Stomach (tissue), 9 donors: ENCODE measurements around the gene WWC1. TPM values are rescaled to one million over a fixed set of nuclear protein-coding genes. Genes with fewer than 3 reads are reported as not detected.

Experiments
- DNase-seq, 2 donors: peaks; one replicate each; pipeline versions ENCODE4 v3.0.0 to v3.0.0-alpha.2; 2013 to 2019
- H3K27ac ChIP-seq, 5 donors: fragments of 200-600 bp in 4 of 5; sonication (generic) in 4 of 5; one replicate each; pipeline ENCODE4 v1.5.1; 2013 to 2019; ENCODE audit warnings: mild to moderate bottlenecking in 1 of 5, moderate library complexity in 1 of 5
- H3K27me3 ChIP-seq, 3 donors: fragments of 200-600 bp; sonication (generic); one replicate each; pipeline ENCODE4 v1.5.1; 2017 to 2019; ENCODE audit warnings: mixed run types in 1 of 3
- H3K36me3 ChIP-seq, 4 donors: fragments of 200-600 bp; sonication (generic); 1 replicate in 3 of 4; 2 replicates in 1 of 4; pipeline ENCODE4 v1.5.1; 2016 to 2019
- H3K4me1 ChIP-seq, 4 donors: fragments of 200-600 bp; sonication (generic); one replicate each; pipeline ENCODE4 v1.5.1; 2016 to 2019
- H3K4me3 ChIP-seq, 4 donors: fragments of 200-600 bp; sonication (generic) in 3 of 4; one replicate each; pipeline ENCODE4 v1.5.1; 2016 to 2019; ENCODE audit warnings: mild to moderate bottlenecking in 1 of 4
- H3K9me3 ChIP-seq, 4 donors: fragments of 200-600 bp; sonication (generic); one replicate each; pipeline ENCODE4 v1.5.1; 2016 to 2019
- CTCF ChIP-seq, 7 experiments: fragments of 450-650 bp in 4 of 7; fragments of 200-600 bp in 3 of 7; sonication (generic) in 3 of 7; IDR thresholded peaks; one replicate each; pipeline ENCODE4 v1.5.1; 2016 to 2019; ENCODE audit warnings: antibody characterized with exemption in 7 of 7, control low read depth in 2 of 7, mild to moderate bottlenecking in 1 of 7
- EP300 ChIP-seq: sonication (generic); formaldehyde crosslinking; IDR thresholded peaks from one replicate; pipeline ENCODE4 v1.6.1; 2017; ENCODE audit warnings: antibody characterized with exemption
- POLR2A ChIP-seq, 4 donors: fragments of 450-650 bp; IDR thresholded peaks; one replicate each; pipeline ENCODE4 v1.6.1; 2016; ENCODE audit warnings: antibody characterized with exemption in 4 of 4, control low read depth in 2 of 4, mild to moderate bottlenecking in 1 of 4, moderate library complexity in 1 of 4
- POLR2AphosphoS5 ChIP-seq, 3 donors: sonication (generic); formaldehyde crosslinking; IDR thresholded peaks; one replicate each; pipeline ENCODE4 v1.6.1; 2016; ENCODE audit warnings: antibody characterized with exemption in 3 of 3
- WGBS, 5 donors: extraction: QIAGEN DNeasy Blood & Tissue Kit in 3 of 5; methylation state at CpG; one replicate each; pipeline versions ENCODE4 v1.1.5 to v1.1.7; 2013 to 2018; 5-methylcytosine and 5-hydroxymethylcytosine counted together
- intact Hi-C: fragments of 100-400 bp; cut with DNase I; formaldehyde crosslinking; loops from one replicate; pipeline ENCODE4 v1.15.1; 2023; ENCODE audit warnings: low total_unique reads
- polyA plus RNA-seq, 3 donors: library from polyadenylated mRNA; stranded (reverse); fragments of 200-250 nt; gene quantifications; one replicate each; pipeline ENCODE4 v1.2.3, GENCODE V29; 2013
- total RNA-seq, 5 donors: library from RNA; depleted of rRNA; stranded (reverse); fragments of >200 nt; gene quantifications; one replicate each; pipeline versions ENCODE4 v1.1.0 to v1.2.3, GENCODE V29; 2014 to 2016
- donor health status: healthy with polysubstance abuse.
- donor health status: Bipolar disorder and iron deficiency.
- donor health status: healthy.

Gene WWC1
- total and polyA plus RNA-seq, 8 donors: 11.3 to 82.6 (median 33.4) TPM

DNA sequence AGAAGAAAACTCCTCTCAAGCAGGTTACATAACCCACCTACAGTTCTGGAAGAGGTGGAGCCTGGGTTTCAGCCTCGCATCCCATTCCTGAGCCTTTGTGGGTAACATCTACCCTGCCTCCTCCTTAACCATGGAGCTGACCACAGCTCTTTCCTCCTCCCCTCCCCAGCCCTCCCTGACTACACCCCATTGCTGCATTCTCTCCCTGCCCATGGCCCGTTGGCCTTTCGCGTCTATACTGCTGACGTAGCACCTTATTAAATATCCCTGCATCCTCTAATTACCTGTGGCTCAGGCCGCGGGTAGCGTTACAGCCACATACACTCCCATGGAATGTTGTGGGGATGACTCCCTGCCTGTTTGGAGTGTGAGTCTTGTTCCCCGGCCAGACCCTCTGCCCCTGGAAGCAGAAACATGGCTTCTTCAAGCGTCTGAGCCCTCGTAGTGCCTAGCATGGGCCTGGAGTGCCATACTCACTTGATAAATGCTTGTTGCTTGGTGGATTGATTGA lies 72.8 kb downstream of the WWC1 start:
- Histone ChIP-seq H3K4me1 (peaks cover 19 to 47% (median 29%) of the 10 kb centered on the region in 4 donors), H3K4me3 (no peak overlapping the region), H3K36me3 (no peaks in the 10 kb centered on the region), H3K27me3 (no peaks in the 10 kb centered on the region), H3K27ac (peak overlapping the region in 4 of 5 donors; percentile 2 to 73 (median 58)), H3K9me3 (no peaks in the 10 kb centered on the region)
- no peak for DNase-seq
- intact Hi-C loops: no loop called here
- 78 to 90% (median 81%) methylated on average over 10 to 11 of the region's 11 CpGs for WGBS, 5 donors
- TF ChIP-seq EP300: no peak

GRCh38 chr5:168364750-168365550 lies 73.5 kb downstream of the WWC1 start:
- WGBS, 5 donors: 34 to 45% (median 43%) methylated on average over 12 of the region's 12 CpGs
- H3K27me3 ChIP-seq: no peaks in the 10 kb centered on the region
- peak overlapping the region; percentile 22 to 73 (median 58) for H3K27ac ChIP-seq
- no peaks in the 10 kb centered on the region for H3K9me3 ChIP-seq
- intact Hi-C loops: no loop called here
- no peaks in the 10 kb centered on the region for H3K36me3 ChIP-seq
- TF ChIP-seq CTCF (IDR thresholded peaks at IDR 0.05) (no peak), EP300 (no peak), POLR2A (IDR thresholded peaks at IDR 0.05) (no peak), POLR2AphosphoS5 (IDR thresholded peaks at IDR 0.05) (no peak)
- peak; percentile 56 to 59 for DNase-seq
- H3K4me3 ChIP-seq: no peak overlapping the region
- H3K4me1 ChIP-seq: peaks cover 19 to 47% (median 29%) of the 10 kb centered on the region in 4 donors

DNA sequence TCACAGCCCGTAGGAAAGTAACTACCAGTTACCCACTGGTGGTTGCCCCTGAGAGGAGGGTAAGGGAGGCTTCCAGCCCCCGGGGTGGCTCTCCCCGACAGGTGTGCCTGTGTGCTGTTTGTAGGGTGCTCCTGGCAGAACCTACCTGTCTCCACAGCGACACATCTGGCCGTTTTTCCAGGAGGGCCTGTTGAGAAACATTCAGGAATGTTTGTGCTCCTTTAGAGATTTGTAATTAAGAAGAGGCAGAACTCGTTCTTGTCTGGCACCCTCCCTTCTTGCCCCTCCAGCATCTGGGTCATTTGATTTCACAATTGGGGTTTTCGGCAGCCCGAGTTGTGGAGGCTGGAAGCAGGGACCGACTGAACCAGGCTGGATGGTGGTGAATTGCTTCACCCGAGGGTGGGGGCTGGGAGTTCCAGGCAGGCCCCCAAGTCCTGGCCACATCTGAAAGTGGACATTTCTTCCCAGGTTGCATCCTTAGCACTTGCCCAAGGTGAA lies 74.2 kb downstream of the WWC1 start:
- intact Hi-C loops: no loop called here
- TF ChIP-seq POLR2A (IDR thresholded peaks at IDR 0.05) (no peak), EP300 (no peak), CTCF (IDR thresholded peaks at IDR 0.05) (peak in 3 of 7 experiments; percentile 8 to 38 (median 26))
- Histone ChIP-seq H3K9me3 (no peaks in the 10 kb centered on the region), H3K36me3 (no peaks in the 10 kb centered on the region), H3K4me1 (peaks cover 19 to 47% (median 29%) of the 10 kb centered on the region in 4 donors), H3K4me3 (no peak overlapping the region), H3K27me3 (no peaks in the 10 kb centered on the region), H3K27ac (peak overlapping the region; percentile 22 to 73 (median 58))
- peak; percentile 74 to 77 for DNase-seq
- WGBS, 5 donors: 13 to 57% (median 28%) methylated on average over 7 to 10 of the region's 10 CpGs

- intact Hi-C loops: no loop called here
- Histone ChIP-seq H3K9me3 (no peaks in the 10 kb centered on the region), H3K4me1 (peaks cover 19 to 46% (median 29%) of the 10 kb centered on the region in 4 donors), H3K27me3 (no peaks in the 10 kb centered on the region), H3K36me3 (no peaks in the 10 kb centered on the region), H3K27ac (peak overlapping the region in 3 of 5 donors; percentile 8 to 73 (median 57)), H3K4me3 (no peak overlapping the region)
- WGBS, 5 donors: 59 to 69% (median 67%) methylated on average over 3 of the region's 3 CpGs
- no peak for TF ChIP-seq POLR2AphosphoS5 (IDR thresholded peaks at IDR 0.05)
- DNase-seq: no peak
These were observed 74.7 kb downstream of the WWC1 start for GRCh38 chr5:168366116-168366515.

GRCh38 chr5:168368854-168369253 lies 77.4 kb downstream of the WWC1 start:
- Histone ChIP-seq H3K27me3 (no peaks in the 10 kb centered on the region), H3K4me1 (peaks cover 18 to 22% (median 21%) of the 10 kb centered on the region in 4 donors), H3K4me3 (no peak overlapping the region), H3K9me3 (no peaks in the 10 kb centered on the region), H3K36me3 (no peaks in the 10 kb centered on the region), H3K27ac (no peak overlapping the region)
- intact Hi-C loops: no loop called here
- DNase-seq: no peak
- WGBS, 5 donors: 68 to 77% (median 75%) methylated on average over 3 of the region's 3 CpGs
- TF ChIP-seq POLR2A (IDR thresholded peaks at IDR 0.05) (no peak), POLR2AphosphoS5 (IDR thresholded peaks at IDR 0.05) (no peak), CTCF (IDR thresholded peaks at IDR 0.05) (no peak), EP300 (no peak)
